GM12801 (cell line): ENCODE measurements around the gene SLC37A2.

ENCODE experiments used
- TF ChIP-seq, protein P1 (sequence below): IDR thresholded peaks from one replicate; pipeline ENCODE4 v1.5.1; 2011; ENCODE audit warnings: control low read depth; ENCODE audit not compliant: insufficient read length; ENCODE audit errors: extremely low read depth

The SLC37A2 gene

DNA sequence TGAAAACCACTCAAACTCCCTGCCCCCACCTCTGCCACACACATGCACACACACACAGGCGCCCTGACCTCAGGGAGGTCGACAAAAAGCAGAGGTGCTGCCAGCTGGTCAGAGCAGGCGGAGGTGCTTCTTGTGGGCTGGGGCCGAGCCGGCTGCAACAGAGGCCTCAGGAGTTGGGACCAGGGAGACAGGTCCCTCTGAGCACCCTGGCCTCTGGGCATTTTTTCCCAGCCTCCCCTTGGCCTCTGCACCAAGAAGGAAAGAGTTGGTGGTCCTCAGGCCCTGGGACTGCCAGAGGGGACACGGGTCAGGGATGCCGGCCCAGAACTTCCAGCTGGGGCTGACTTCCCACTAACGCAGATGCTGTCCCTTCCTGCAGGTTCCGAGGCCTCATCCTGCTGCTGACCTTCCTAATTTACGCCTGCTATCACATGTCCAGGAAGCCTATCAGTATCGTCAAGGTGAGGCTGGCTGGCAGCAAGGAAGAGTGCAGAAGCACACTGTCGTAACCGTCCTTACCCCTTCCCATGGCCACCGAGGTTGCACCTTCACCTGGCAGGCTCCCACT, 13.4 kb downstream of the SLC37A2 start:
- TF ChIP-seq, protein P1, sequence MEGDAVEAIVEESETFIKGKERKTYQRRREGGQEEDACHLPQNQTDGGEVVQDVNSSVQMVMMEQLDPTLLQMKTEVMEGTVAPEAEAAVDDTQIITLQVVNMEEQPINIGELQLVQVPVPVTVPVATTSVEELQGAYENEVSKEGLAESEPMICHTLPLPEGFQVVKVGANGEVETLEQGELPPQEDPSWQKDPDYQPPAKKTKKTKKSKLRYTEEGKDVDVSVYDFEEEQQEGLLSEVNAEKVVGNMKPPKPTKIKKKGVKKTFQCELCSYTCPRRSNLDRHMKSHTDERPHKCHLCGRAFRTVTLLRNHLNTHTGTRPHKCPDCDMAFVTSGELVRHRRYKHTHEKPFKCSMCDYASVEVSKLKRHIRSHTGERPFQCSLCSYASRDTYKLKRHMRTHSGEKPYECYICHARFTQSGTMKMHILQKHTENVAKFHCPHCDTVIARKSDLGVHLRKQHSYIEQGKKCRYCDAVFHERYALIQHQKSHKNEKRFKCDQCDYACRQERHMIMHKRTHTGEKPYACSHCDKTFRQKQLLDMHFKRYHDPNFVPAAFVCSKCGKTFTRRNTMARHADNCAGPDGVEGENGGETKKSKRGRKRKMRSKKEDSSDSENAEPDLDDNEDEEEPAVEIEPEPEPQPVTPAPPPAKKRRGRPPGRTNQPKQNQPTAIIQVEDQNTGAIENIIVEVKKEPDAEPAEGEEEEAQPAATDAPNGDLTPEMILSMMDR, result no peak

DNA sequence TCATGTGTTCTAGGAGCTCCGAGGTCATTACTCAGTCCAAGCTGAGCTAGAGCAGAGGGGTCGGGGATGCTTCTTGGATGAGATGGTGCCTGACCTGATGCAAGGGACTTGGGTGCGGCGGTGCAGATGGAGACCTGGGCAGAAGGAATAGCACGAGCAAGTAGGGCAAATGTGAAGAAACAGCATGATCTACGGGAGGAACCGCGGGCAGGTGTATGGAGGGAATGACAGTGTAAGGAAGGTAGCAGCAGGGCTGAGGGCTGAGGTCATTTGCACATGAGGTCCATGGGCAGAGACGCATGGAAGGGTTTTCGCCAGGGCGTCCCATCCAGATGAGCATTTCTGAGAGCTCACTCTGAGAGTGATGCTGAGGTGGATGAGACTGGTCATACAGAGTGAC, 14.9 kb downstream of the SLC37A2 start:
- TF ChIP-seq, protein P1, result no peak

DNA sequence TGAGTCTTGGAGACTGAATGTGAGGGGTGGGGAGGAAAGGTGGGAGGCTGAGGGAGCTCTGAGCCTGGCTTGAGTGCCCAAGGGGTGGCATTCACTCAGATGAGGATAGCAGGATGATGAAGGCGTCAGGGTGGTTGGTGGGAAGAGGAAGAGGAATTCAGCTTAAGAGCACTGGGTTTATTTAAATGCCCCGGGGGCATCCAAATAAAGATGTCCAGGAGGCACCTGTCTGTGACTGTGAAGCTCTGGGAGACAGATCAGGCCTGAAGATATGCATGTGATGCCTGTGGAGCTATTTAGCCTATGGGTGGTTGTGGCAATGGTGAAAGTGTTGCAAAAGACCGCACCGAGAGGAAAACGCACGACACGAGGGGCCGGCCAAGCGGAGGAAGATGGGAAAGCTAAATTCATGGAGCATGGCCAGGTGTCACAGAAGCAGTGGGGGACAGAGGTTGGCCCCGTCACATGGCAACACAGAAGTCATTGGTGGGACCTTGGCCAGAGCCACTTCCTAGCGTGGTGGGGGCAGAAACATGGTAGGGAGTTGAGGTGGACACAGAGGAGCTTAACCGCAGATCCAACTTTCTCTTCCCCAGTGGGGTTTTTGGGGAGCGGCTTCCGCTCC, 15.5 kb downstream of the SLC37A2 start:
- TF ChIP-seq, protein P1, result no peak

DNA sequence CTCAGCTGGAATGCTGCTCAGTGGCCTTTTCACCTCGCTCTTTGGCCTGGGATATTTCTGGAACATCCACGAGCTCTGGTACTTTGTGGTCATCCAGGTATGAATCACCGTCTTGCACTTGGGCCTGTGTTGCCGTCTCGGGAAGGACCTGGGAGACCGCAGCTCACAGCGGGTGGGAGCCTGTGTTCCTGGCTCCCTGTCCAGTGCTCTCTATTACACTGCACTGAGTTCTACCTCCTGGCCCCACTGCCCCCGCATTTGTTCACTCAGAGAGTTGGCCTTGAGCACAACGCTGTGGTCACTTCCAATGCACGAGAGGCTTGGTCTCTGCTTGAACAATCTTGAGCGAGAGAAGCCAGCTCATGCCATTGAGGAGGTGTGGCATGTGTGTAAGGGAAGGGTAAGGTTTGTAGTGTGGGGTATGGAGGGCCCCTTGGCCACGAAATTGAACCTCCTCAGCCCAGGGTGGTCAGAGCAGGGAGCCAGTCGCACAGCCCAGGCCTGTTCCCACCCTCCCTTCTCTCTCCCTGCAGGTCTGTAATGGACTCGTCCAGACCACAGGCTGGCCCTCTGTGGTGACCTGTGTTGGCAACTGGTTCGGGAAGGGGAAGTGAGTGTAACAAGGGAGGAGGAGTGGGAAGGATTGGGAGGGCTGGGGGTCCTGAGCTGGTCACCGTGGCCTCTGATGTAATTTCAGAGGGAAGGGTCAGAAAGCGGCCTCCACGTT, 16.2 kb downstream of the SLC37A2 start:
- TF ChIP-seq, protein P1, result no peak

DNA sequence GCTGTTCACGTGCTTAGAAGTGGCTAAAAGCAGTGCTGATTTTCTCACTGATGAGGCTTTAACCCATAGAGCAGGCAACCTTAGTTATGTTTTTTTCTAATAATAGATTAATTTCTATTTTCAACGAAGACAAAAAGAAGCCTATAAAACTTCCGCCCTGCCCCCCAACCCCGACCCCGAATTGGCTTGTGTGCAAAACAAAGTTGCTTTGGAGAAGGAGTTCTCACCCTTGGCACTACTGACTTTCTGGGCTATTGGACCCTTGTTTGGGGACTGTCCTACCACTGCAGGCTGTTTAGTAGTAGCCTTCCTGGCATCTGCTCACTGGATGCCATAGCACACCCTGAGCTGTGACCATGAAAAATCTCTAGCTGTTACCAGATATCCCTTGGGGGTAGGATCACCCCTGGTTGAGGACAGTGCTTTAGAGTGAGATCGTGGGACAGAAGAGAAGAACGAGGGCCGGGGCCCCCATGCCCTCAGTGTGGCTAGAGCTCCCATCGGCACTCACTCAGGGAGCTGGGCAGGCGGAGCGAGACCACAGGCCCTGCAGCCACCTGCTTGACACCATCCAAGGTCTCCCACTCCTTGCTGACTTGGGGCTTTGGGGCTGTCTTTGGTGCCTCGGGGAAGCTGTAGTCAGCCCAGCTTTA, 16.9 kb downstream of the SLC37A2 start:
- TF ChIP-seq, protein P1, result no peak

DNA sequence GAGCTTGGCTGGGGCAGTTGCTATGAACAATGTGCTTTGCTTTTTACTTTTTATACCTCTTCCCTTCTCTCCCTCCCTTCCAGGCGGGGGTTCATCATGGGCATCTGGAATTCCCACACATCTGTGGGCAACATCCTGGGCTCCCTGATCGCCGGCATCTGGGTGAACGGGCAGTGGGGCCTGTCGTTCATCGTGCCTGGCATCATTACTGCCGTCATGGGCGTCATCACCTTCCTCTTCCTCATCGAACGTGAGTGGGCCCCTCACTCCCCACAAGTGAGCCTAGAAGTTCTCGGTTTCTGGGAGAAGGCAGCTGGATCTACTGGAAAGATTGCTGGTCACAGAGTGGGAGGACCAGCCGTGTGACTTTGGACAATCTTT, 17.4 kb downstream of the SLC37A2 start:
- TF ChIP-seq, protein P1, result no peak

DNA sequence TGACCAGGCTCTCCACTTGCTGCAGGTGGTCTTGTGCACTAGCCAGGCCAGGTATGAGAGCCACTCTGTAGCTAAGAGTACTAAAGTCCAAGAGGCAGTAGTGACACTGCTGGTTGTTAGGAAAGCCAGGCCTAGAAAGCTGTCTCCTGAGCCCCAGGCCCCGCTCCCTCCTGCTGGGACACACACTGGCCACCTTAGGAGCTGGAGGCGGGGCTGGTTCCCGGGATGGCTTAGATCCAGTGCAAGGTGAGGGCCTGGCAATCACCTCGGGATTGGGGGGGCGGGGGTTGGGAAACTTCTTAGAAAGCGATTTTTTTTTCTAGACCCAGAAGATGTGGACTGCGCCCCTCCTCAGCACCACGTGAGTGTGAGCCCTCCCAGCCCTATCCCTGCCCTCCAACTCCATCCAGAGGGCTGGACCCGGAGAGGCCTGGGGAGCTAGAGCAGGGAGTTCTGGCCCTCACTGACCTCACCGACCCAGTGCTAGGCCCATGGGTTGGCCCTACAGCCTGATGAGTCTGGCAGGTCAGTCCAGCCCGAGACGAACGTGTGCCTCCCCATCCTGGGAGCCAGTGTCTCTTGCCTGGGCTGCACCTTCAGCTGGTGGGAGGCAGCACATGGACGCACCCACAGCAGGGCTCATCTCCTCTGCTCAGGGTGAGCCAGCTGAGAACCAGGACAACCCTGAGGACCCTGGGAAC, 18.1 kb downstream of the SLC37A2 start:
- TF ChIP-seq, protein P1, result no peak
